ENCODE measurements around the gene TRMT61B.

Gene TRMT61B

DNA sequence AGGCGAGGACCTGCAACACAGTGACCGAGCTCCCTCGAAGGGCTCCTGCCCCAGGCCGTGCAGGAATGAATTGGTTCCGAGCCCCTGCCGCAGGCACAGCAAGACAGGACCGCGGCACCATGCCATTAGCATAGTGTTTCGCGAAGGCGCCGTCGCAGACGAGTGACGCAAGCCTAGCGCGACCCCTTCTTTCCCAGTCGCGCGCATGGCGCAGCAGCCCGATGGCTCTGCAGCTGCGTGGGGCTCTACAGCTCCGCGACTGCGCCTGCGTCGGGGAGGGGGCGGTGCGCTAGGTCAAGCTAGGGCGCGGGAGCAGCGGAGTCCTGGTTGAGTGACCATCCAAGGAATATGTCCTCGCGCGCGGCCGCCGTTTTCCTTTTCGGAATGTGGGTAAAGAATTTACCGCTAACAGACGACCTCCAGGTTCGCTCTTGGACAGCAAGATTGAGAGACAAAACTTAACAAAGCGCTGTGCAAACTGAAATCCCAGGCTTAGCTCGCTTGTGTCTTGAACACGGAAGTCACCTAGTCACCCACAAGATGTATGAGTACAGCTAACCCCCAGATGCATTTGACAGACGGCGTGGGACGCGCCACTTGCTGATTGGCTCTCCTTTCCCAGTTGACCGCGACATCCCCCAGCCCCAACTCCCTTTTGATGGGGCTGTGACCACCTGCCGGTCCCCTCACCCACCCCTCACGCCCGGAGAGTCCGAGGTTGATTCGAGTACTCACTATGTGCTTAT, at the start of gene TRMT61B:
TRMT61B (minus strand) TSS at position 164 of the 746 bp plus-strand sequence; CDS start at position 132, 32 bp downstream.
- DNase-seq (ENCODE audit: low spot score), result peak; percentile 100
- FAIRE-seq, result peak; percentile 89

DNA sequence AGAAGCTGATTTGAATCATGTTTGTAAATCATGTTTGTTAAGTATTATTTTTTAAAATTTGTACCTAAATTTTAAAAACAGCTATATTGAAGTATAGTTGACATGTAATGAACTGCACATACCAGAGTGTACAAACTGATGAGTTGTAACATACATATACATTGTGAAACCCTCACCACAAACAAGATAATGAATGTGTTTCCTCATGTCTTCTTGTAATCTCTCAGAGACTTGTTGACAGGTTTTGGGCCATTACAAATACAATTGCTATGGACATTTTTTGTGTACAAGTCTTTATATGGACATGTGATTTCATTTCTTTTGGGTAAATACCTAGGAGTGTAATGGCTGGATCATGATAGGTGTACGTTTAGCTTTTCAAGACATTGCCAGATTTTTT, 45.8 kb upstream of the TRMT61B start:
- FAIRE-seq, result no peak
- no peak for DNase-seq (ENCODE audit: low spot score)

DNA sequence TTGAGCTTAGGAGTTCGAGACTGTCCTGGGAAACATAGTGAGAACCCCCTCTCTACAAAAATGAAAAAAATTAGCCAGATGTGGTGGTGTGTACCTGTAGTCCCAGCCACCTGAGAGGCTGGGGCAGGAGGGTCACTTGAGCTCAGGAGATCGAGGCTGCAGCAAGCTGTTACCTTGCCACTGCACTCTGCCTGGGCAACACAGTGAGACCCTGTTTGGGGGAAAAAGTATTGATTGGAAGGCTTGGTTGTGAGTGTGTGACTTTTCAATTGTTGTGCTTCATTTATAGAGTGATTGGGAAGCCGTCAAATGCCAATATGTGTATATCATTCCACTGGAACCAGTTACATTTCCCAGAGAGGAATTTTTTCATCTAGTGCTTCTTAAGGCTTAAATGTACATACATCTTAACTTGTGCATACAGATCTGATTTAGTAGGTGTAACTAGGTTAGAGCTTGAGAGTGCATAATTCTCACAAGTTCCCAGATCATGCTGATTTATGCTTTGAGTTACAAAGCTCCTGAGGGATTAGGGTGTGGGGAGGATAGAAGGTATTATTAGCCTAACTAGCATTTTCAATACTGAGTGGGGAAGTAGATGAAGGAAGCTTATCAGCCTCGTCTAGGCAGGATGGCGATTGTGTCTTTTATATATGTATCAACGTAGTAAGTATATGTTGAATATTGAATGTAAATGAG, 39.7 kb upstream of the TRMT61B start:
- DNase-seq (ENCODE audit: low spot score) (no peak), FAIRE-seq (no peak)

DNA sequence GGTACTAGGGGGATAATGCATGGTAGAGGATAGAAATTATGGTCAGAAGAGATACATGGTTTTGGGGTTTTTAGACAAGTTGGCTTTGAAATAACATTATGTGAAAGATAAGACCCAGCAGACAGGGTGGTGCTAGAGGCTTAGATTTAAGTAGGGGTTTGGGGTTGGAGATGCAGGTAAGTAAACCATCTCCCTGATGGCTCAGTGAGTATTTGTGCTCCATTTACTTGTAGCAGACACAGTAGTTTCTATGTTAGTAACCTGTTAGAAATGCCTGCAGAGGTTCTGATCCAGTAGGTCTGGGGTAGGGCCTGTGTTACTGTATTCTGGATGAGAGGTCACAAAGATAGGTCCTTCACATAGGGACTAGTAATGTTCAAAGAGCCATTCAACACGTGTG, 38.1 kb upstream of the TRMT61B start:
- no peak for DNase-seq (ENCODE audit: low spot score)
- no peak for FAIRE-seq

DNA sequence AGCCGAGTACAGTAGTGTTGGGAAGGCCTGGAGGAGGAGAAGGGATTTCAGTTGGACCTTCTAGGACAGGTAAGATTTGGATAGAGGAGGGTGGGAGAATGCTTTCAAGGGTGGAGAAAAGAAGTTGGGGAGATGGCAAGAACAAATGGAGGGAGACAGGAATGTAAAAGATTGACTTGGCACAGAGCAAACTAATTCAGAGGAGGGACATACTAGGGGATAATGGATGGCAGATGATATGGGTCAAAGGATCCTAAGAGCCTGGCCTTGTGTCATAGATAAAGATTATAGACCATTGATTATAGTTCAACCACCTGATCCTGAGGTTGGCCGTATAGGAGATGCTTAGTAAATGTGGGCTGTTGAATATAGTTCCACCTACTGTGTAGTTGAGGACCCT, 36.7 kb upstream of the TRMT61B start:
- DNase-seq (ENCODE audit: low spot score) (no peak), FAIRE-seq (no peak)

DNA sequence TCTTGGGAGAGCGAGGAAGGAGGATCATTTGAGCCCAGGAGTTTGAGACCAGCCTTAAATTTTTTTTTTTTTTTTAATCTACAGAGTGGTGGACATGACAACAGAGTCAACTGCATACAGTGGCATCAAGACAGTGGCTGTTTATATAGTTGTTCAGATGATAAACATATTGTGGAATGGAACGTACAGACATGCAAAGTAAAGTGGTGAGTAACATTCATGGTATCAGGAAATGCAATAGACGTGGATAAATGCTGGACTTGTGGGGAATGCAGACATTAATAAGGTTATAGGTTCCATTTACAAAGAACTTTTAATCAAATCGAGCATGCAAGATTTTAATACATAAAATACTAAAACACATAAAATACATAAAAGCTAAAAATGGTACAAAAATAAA, 36.3 kb upstream of the TRMT61B start:
- no peak for DNase-seq (ENCODE audit: low spot score)
- no peak for FAIRE-seq

DNA sequence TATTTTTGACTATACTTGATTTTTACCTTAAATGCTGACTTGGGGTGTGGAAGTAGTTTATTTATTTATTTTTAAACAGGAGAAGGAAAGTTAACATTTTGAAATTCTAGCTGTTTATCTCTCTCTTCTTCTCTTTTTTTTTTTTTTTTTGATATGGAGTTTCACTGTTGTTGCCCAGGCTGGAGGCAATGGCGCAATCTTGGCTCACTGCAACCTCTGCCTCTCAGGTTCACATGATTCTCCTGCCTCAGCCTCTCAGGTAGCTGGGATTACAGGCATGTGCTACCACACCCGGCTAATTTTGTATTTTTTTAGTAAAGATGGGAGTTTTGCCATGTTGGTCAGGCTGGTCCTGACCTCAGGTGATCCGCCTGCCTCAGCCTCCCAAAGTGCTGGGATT, 35.4 kb upstream of the TRMT61B start:
- FAIRE-seq (no peak), DNase-seq (ENCODE audit: low spot score) (no peak)

DNA sequence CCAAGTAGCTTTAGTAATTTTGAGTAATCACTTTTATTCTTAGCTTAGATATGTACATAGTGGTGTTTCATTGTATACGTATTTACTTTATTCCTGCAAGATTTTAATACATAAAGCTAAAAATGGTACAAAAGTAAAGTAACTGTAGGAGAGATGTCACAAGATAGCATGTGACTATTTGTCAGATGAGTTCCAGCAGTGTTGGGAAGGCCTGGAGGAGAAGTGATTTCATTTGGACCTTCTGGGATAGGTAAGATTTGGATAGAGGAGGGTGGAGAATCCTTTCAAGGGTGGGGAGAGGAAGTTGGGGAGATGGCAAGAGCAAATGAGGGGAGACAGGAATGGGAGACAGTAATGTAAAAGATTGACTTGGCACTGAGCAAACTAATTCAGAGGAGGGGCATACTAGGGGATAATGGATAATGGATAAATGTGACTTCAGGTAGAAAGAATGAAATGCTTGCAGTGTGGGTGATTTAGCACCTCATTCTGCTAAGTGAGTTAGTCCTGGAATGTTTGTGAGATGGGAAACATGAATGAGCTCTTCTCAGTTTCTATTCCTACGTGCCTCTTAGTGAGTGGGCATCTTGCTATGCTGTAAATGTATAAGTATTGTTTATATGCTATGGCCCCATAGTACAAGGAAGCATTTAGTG, 34.8 kb upstream of the TRMT61B start:
- no peak for DNase-seq (ENCODE audit: low spot score)
- no peak for FAIRE-seq

DNA sequence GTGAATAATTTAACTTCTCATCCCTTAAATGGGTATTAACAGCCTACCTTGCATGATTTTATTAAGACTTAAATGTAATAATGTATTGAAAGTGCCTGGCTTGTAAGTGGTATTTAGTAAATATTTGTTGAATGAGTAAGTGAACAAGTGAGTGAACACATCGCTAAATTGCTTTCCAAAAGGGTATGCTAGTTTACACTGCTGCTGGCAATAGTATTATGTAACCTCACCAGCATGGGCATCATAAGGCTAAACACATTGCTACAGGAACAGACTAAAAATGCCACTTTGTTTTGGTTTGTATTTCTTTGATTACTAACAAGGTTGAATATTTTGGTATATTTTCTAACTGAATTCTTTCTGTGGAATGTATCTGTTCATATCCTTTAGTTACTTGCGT, 34.2 kb upstream of the TRMT61B start:
- no peak for DNase-seq (ENCODE audit: low spot score)
- FAIRE-seq, result no peak

DNA sequence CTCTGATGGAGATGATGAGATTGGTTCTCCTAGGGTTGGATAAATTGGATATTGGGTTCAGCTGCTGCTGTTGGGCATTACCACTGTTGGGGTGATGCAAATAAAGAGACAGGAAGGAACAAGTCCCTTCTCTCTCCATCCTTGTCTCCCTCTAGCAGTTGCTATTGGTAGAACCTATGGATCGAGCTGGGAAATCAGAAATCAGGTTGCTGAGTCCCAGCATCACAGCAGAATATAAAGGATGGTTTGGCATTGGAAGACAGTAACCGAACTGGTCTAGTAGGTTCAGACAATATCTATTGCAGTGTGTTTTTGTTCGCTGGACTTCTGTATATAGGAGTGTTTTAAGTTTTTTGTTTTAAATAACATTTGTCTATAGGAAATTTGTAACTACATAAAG, 32.5 kb upstream of the TRMT61B start:
- DNase-seq (ENCODE audit: low spot score) (no peak), FAIRE-seq (no peak)

DNA sequence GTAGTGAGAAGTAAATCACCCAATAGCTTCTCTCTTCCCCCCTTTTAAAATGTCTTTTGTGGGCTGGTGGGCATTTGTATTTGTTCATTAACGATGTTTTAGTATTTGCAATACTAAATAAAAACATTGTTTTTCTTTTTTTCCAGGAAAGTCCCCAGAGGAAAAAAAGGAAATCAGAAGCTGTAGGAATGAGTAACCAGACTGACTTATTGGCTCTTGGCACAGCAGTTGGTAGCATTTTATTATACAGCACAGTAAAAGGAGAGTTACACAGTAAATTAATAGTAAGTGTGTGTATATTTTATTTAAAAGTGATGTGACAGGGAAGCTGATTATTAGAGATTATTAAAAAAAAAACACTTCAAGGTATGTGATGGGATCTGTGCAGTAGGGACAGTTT, 31.7 kb upstream of the TRMT61B start:
- FAIRE-seq (no peak), DNase-seq (ENCODE audit: low spot score) (no peak)

DNA sequence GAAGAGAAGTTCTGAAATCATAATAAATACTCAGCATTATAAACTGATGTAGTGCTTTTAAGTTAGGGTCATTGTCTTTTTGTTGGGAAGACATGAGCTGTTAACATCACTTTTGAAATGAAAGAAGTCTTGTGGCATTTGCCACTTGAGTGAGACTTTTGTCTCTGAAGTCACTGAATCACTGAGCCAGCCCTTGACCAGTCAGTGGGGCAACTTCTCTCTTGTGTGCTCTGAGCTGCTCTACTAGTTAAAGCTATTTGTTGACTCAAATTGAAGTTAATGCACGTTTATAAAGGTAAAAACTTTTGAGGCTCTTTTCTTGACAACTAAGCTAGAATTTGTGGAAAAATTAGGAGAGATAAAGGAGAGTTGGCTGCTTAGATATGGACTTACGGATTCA, 31.1 kb upstream of the TRMT61B start:
- FAIRE-seq (no peak), DNase-seq (ENCODE audit: low spot score) (no peak)

DNA sequence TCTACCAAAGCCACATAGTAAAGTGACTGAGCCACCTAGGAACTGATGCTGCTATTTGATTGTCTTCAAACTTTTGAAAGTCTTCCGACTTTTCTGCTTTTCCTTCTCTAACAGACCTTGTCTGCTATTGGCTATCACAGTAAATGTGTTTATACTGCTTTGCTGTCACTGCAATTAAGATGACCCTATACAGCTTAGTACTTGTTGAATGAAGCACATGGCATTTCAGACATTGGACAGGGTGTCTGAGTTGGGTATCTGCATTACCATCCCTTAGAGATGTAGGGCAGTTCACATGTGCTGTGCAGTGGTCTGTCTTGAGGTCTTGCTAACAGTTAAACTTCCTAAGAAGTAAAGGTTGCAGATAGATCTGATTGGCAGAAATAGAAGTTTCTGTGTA, 27.9 kb upstream of the TRMT61B start:
- DNase-seq (ENCODE audit: low spot score) (no peak), FAIRE-seq (no peak)

DNA sequence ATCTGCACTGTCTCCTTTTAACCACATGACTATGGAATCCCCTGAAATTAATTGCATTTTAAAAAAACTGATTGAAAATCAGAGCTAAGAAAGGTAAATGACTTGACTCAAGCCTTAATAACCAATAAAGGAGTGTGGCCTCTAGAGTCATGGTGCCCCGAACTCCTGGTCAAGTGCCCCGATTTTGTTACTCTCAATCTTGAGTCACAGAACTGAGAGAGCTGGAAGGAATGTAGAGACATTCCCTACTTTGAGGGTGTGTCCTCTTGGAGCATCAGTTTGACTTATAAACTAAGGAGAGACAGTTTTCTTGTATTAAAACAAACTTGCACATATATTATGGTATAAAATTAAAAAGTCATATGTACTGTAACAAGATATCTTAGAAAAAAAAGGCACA, 26.8 kb upstream of the TRMT61B start:
- FAIRE-seq (no peak), DNase-seq (ENCODE audit: low spot score) (peak; percentile 15)

DNA sequence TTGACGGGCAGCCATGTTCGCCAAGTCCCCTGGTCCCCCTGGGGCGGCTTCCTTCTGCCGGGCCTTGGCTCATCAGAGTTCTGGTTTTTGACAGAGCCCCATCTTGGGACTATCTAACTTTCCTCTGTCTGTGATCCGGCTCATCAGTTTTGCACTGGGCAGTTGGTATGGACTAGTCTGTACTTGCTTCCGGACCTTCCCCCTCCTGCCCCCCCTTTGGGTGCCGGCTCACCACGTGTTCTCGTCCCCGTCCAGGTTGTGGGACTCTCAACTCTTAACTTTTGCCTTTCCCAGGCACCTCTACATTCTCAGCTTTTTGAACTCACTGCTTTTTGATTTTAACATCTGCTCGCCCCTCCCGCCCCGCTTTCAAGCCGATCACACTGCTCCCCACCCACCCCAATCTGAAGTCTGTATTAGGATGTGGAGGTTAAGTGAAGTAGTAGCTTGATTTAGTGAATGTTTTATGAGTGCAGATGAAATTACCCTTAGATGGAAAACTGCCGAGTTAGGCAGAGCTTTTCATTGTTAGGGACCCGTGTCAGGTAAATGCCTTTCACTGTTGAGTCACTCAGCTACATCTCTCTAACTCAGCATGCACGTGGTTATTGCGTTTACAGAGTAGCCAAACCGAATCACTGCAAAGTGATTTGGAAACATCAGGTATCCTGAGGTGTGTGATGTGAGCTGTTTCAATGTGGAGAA, 25.2 kb upstream of the TRMT61B start:
- peak; percentile 29 for DNase-seq (ENCODE audit: low spot score)
- FAIRE-seq, result no peak

DNA sequence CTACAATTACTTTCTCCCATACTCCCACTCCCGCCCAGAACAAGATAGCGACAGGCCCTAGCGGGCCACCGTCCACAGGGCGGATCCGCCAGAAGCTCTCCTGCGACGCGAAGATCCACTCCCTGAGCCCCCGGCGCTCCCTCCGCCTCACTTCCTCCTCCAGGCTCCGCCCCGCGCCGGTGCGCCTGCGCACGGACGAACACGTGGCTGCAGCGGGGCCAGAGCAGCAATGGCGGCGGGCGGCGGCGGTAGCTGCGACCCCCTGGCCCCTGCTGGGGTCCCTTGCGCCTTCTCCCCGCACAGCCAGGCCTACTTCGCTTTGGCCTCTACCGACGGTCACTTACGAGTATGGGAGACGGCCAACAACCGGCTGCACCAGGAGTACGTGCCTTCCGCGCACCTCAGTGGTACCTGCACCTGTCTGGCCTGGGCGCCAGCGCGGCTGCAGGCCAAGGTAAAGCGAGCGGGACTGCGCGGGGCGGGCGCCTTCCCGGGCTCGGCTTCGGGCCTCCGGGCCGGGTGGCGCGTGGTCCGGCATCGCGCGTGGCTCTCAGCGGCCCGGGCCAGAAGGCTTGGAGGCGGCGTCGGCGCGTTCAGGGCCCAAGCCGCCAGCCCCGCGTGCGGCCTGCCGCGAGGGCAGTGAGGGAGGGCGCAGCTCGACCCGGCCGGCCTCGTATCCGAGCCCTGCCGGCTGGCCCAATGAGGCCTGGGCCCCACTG, 24.5 kb upstream of the TRMT61B start, which contains the start of gene WDR43:
WDR43 (plus strand) TSS at position 198 of the 719 bp plus-strand sequence; CDS start at position 230, 32 bp downstream.
- peak; percentile 99 for DNase-seq (ENCODE audit: low spot score)
- FAIRE-seq, result peak; percentile 98

DNA sequence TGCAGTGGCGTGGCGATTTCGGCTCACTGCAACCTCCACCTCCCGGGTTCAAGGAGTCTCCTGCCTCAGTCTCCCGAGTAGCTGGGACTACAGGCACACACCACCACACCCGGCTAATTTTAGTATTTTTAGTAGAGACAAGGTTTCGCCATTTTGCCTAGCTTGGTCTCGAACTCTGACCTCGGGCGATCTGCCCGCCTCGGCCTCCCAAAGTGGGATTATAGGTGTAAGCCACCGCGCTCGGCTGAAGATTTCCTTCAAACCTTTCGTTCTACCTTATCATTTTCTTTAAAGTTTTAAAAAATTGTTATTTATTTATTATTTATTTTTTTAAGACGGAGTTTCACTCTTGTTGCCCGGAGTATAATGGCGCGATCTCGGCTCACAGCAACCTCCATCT, 23.4 kb upstream of the TRMT61B start:
- no peak for DNase-seq (ENCODE audit: low spot score)
- FAIRE-seq, result no peak

DNA sequence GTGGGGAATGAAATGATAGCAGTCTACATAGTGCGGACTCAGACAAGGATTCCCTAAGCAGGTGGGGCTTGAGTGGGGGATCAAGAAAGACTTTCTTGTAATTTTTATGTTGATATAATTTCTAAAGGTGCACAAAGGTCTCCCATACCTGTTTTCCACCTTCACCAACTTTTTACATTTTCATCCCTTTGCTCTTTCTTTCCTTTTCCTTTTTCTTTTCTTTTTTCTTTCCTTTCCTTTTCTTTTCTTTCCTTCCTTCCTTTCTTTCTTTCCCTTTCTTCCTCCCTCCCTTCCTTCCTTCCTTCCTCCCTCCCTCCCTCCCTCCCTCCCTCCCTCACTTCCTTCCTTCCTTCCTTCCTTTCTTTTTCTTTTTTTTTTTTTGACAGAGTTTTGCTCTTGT, 10.1 kb upstream of the TRMT61B start:
- FAIRE-seq (no peak), DNase-seq (ENCODE audit: low spot score) (no peak)

DNA sequence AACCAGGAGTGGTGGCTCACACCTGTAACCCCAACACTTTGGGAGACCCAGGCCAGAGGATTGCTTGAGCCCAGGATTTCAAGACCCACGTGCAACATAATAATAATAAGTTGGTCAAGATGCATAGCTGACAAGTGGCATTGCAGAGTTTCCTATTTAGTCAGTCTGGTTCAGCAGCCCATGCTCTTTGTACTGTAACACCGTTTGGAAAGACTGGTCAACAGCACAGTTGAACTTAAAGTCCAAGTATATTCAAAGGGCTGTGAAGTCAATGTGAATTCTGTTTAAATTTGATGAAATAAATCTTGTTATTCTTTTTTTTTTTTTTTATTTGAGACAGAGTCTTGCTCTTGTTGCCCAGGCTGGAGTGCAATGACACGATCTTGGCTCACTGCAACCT, 1.5 kb upstream of the TRMT61B start:
- DNase-seq (ENCODE audit: low spot score) (no peak), FAIRE-seq (no peak)

DNA sequence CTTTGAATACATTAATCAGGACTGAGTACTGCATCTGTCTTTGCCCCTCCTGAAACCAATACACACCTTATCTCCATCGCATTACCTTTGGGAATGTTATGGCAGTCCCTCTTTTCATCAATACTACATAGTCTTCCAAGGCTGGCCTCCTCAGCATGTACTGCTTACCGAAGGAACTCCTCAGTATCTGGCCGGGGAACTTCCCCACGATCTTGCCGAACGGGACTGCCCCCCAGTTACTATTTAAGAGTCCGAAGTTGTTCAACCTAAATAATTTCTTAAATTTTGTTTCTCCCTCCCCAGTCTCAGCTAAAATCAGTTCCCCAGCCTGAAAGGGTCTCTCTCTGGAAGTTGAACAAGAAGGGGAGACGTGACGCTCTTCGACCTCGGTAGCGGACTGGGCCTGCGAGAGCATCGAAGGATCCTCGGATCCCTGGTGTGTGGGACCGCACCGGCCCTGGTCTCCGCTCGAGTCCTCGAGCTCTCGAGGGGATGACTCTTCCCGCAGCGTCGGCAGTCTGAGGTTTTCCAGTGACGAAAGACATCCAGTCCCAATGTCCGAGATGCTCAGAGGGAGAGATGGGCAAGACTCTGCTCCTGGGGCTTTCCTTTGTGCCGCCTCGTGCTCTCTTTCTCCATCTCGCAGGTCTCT, 489 bp downstream of the TRMT61B start:
- FAIRE-seq (no peak), DNase-seq (ENCODE audit: low spot score) (no peak)

DNA sequence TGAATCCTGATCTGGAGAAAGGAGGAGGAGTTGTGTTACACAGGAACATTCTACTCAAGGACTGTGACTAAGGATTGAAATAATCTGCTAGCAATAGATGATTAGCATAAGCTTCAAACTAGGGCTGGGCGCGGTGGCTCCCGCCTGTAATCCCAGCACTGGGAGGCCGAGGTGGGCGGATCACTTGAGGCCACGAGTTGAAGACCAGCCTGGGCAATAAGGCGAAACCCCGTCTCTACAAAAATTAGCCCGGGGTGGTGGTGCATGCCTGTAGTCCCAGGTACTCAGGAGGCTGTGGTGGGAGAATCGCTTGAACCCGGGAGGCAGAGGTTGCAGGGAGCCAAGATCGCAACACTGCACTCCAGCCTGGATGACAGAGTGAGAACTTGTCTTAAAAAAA, 1.5 kb downstream of the TRMT61B start:
- FAIRE-seq (no peak), DNase-seq (ENCODE audit: low spot score) (no peak)
